Amniotic epithelial cell (primary cell): Measurements from ENCODE around the gene RBM38.
"Not testable (repeated sequence)": the region's sequence is repeated elsewhere in the genome, so short reads cannot be mapped to it uniquely, and the experiment has no call there.

Source experiments
- DNase-seq: peaks from one replicate; pipeline ENCODE4 v3.0.0-alpha.2; 2010; ENCODE audit warnings: low read depth

RBM38 gene

DNA sequence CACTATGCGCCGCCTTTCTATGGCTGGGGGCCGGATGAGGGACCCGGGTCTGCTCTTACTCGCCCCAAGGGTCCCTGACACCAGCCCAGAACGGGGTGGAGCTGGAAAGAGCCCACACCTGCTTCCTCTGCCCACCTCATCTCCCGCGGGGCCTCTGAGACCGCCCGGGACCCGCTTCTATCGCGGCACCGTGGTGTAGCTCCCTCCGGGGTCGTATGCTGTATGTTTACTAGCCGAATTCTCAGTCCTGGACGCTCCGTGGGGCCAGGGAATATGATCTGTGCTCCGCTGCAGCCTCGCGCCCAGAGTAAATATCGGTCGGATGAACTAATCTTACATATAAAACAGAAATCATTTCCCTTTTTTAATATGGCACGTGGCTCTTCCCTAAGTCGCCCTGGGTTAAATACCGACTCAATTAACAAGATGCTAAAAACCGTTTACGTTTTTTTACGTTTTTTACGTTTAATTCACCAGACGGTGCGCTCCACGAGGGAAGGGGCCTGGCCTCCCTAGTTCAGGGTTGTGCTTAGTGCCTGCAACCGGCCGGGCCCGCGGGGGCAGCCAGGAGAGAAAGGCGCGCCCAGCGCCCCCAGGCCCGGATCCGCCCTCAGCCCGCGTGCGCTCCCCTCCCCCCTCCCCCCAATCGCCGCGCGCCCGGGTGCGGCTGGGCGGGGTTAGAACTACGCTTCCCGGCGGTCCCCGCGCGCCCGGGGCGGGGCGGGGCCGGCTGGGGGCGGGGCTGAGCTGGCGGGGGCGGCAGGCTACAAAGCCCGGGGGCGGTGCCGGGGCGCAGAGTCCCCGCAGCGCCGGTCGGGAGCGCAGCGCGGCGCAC is at the start of gene RBM38:
TSS of gene RBM38 (plus strand) at position 793 of the 835 bp plus-strand sequence. CDS start 186 bp downstream, outside the sequence.
- peak; percentile 34 for DNase-seq

DNA sequence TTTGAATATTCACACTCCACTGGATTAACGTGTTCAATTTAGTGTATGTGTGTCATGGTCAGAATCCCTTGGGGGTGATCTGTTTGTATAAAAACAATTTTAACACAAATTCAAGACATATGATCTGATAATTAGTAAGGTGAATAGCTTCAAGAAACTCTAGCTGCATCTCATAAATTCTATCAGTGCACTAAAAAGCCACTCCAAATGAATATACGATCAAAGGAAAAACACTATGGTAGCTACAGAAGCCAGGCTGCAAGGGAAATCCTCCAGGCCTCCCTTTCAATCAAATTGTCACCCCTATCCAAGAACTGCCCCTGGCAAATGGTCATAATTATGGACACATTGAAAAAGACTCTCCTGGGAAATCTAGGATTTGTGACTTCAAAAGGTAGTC is 49.5 kb upstream of the RBM38 start:
- DNase-seq = no peak

DNA sequence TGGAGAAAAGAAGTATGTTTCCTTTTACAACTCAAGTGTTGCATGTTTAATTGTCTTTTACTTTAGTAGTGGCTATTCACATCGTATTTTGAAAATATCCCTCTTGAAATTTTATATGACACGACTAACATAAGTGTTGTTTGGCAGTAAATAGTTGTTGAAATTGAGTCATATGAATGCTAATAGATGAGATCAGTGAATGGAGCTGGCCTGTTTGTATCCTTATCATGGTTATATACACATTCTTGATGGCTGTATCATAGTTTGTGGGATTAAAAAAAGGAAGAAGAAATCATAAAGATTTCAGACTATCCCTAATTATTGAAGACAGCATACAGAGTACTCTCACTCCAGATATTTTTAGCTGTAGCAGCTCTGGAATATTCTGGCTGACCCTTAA is 48.4 kb upstream of the RBM38 start:
- peak; percentile 47 for DNase-seq

DNA sequence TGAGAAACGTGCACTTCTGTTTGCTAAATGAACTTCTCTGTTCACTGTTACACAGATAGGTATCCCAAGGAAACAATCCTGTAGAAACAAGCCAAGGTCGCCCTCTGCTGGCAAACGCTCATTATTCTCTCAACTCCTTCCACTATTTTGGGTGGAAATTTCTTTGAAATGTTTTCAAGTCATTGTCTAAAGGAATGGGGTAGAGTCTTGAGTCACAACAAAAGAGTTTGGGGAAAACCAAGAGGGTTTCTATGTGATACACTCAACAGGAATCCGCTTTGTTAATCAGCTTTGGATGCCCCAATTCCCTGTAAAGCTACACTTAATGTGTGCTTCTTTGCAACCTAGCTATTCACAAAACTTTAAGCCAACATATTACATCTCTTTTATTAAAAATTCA is 44.7 kb upstream of the RBM38 start:
- peak; percentile 51 for DNase-seq

DNA sequence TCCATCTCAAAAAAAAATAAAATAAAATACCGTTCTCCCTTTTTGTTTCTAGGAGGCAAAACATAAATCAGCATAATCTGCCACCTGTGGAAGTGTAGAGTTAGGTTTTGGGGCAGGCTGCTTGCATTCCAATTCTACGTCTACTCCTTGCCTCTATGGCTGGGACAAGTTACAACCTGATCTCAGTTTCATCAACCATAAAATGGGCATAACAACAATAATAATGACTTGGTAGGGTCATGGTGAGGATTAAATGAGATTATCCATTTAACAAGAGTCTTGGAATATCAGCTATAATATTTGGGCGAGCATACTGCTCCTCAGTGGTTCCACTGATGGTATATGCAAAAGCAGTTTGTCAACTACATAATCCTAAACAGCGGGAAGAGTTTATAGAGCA is 43.8 kb upstream of the RBM38 start:
- no peak for DNase-seq

DNA sequence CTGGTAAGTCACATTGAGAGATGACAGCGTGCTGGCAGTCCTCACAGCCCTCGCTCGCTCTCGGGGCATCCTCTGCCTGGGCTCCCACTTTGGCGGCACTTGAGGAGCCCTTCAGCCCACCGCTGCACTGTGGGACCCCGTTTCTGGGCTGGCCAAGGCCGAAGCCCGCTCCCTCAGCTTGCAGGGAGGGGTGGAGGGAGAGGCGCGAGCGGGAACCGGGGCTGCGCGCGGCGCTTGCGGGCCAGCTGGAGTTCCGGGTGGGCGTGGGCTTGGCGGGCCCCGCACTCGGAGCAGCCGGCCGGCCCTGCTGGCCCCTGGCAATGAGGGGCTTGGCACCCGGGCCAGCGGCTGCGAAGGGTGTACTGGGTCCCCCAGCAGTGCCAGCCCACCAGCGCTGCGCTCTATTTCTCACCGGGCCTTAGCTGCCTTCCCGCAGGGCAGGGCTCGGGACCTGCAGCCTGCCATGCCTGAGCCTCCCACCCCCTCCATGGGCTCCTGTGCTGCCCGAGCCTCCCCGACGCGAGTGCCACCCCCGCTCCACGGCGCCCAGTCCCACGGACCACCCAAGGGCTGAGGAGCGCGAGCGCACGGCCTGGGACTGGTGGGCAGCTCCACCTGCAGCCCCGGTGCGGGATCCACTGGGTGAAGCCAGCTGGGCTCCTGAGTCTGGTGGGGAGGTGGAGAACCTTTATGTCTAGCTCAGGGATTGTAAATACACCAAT is 42.8 kb upstream of the RBM38 start:
- DNase-seq = not testable (repeated sequence)

DNA sequence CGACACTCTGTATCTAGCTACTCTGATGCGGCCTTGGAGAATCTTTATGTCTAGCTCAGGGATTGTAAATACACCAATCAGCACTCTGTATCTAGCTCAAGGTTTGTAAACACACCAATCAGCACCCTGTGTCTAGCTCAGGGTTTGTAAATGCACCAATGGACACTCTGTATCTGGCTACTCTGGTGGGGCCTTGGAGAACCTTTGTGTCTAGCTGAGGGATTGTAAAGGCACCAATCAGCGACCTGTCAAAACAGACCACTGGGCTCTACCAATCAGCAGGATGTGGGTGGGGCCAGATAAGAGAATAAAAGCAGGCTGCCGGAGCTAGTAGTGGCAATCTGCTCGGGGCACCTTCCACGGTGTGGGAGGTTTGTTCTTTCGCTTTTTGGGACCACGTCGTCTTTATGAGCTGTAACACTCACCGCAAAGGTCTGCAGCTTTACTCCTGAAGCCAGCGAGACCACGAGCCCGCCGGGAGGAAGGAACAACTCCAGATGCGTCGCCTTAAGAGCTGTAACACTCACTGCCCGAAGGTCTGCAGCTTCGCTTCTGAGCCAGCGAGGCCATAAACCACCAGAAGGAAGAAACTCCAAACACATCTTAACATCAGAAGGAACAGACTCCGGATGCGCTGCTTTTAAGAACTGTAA is 42.1 kb upstream of the RBM38 start:
- not testable (repeated sequence) for DNase-seq

DNA sequence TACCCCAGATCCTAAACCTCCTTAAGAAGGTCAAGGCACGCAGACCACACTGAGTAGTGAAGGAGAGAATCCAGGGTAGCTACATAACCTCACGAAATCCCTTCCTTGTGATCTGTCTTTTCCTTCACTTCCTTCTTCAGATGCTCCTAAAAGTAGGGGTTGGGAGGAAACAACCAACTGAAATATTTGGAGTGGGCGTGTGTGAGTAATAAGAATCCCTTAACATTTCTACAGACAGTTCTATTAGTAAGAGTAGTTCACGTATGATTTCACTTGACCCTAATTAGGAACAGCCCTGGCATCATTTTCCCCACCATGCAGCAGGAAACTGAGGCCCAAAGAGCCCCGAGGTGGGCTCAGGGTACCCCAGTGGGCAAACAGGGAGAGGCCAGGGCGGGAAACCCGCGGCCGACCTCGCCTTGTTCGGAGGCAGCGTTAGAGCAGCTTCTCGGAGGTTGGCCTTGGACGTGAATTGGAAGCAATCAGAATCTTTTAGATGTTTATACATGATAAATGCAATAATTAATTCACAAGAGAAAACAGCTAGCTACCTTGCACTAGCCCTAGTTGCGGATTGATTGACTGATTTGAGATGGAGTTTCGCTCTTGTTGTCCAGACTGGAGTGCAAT is 41.0 kb upstream of the RBM38 start:
- no peak for DNase-seq

DNA sequence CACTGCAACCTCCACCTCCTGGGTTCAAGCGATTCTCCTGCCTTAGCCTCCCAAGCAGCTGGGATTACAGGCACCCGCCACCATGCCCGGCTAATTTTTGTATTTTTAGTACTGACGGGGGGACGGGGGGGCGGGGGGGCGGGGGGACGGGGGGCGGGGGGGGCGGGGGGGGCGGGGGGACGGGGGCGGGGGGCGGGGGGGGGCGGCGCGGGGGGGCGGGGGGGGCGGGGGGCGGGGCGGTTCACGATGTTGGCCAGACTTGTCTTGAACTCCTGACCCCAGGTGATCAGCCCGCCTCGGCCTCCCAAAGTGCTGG is 40.5 kb upstream of the RBM38 start:
- not testable (repeated sequence) for DNase-seq

DNA sequence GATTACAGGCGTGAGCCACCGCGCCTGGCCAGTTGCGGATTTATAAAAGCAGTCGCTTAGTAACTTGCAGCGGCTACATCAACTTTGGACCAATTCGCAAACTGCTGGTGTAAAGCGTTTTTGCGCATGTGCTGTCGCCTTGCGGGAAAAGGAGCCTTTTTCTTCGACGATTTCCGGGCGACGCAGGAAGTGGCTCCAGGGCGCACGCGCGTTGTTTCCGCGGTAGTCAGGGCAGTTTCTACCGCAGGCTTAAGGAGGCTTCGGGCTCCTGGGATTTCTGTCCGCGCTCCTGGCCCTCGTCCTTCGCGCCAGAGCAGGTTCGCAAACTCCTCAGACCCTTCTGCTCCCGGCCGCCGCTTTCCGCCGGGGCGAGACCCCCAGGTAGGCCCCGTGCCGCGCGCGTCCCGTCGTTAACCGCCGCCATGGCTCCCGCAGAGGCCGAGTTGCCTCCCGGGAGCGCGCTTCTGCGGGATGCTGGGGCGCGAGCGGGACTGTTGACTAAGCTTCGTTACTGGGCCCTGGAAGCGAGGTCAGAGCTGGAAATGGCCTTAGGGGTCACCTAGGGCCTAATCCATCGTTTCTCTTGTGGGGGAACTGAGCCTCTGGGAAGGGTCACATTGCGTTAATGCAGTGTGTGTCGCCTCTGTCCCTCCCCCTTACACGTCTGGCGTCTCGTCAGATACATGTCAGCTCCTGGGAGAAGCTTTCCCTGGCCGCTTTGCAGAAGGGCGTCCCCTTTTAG is 40.0 kb upstream of the RBM38 start, which contains the start of gene RAE1:
TSS of gene RAE1 (plus strand) at position 214 of the 742 bp plus-strand sequence. CDS start 2,784 bp downstream, outside the sequence.
- peak; percentile 91 for DNase-seq

DNA sequence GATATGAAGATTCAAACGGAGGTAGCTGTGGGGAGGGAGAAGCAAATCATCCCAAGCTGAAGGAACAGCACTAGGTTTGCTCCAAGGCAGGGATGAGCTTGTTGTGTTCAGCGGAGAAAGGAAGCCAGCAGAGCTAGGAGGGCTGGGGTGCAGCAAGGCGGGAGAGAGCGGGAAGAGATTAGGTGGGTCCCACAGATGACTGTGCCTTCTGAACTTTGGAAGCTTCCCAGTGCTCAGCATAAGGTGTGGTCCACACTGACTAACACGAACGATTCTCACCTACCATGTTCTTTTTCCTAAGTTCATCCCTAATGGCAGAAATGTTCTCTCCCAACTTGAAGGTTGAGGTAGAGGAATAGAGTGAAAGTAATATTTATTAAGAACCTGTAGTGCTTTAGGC is 38.9 kb upstream of the RBM38 start:
- no peak for DNase-seq

DNA sequence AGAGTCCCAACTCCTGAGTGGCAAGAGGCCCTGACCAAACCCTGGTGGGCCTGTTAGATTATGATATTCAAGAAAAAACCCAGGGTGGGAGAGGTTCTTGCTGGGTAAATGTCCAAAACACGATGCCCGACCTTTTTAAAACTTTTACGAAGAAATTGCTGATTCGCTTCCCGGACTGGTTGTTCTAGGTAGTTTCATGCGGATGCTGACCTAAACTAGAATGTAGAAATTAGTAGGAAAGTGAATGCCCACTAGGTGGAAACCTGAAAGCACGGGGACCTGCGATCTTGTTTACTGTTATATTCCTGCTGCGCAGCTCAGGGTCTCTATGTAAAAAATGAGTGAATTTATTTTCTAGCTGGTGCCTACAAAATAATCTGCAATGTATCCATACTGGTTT is 37.8 kb upstream of the RBM38 start:
- DNase-seq = no peak

DNA sequence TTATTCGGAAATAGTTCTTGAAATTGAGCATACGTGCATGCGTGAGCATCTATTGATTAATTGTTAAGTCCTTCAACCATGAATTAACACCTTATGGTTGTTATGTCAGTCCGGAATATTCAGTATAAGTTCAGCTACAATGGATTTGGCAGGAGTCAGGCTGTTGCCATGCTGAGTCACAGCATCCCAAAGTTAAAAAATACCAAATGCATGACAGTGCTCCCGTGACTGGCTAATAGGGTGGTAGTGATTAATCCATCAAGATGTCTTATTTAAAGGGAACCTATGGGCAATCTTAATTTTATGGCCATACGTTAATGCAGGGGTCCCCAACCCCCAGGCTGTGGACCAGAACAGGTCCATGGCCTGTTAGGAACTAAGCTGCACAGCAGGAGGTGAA is 29.7 kb upstream of the RBM38 start:
- DNase-seq = peak; percentile 70

DNA sequence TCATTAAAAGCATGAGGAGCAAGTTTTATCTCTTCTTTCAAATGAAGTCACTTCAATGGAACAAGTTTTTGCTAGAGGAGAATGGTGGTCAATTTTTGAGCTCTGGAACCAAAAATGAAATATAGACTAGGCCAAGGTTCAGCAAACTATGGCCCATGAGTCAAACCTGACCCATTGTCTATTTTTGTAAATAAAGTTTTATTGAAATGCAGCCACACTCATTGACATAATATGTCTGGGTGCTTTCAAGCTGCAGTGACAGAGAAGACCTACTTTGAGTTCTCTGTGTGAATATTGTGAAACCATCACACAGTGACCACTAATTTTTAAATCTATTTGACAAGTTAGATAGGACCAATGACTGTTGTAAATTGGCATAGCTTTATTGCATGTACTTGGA is 26.7 kb upstream of the RBM38 start:
- no peak for DNase-seq

DNA sequence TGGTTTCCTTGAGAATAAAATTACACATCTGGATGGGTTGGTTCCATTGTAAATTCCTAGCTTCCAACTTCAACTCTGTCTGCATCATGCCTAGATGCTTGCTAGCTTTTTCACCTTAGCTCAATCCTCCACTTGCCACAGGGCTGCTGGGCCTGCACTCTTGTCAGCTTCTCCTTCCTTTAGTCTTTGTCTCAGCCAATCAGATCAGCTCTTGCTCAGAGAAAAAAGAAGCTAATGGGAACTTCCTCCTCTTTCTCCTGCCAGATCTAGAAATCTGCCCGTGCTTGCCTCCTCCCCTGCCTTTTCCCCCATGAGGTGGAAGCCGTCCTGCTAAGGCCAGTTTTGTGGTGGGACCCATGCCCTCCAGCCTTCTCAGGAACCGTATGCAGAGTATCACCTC is 21.6 kb upstream of the RBM38 start:
- DNase-seq = no peak

DNA sequence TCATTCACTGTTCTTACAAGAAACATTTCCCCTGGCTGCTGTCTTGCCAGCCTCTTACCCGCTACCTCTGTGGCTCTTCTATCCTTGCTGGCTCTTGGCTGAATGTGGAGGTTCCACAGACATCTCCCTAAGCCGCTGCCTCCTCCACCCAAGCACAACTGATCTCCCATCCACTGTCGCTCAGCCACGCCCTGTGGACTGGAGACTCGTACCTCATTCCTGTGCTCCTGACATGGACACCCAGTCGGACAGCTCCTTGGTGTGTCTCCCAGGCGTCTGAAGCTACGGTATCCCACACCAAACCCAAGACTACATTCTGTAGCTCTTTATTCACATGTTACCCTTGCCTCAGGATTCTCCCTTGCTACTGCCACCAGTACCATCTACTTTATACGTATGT is 20.9 kb upstream of the RBM38 start:
- no peak for DNase-seq

DNA sequence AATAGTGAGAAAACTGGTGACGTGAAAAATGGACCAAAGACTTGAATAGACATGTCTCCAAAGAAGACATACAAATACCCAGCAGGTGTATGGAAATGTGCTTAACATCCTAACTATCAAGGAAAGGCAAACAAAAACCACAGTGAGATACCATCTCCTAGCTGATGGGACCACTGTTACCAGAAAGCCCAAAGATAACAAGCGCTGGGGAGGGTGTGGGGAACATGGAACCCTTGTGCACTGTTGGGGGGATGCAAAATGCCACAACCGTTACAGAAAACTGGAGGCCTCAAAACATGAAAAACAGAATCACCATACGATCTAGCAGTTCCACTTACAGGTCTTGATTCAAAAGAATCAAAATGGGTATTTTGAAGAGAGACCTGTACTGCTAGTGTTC is 19.8 kb upstream of the RBM38 start:
- DNase-seq = no peak

DNA sequence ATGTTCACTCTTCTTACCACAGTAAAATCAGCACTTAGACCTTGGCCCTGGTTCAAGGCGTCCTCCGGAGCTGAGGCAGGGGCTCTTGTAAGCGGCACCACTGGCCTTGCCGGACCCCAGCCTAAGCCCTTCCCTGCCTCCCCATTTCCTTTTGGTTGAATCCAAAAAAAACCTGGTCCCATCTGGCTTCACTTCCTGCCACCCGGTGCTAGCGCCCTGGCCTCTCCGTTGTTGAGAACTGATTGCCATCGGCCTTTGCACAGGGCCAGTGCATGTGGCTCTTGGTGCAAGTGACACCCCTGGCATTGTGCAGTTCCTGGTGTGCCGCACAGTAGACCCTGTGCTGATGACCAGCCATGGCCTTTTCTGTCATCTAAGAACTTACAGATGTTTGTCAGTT is 19.0 kb upstream of the RBM38 start:
- no peak for DNase-seq

DNA sequence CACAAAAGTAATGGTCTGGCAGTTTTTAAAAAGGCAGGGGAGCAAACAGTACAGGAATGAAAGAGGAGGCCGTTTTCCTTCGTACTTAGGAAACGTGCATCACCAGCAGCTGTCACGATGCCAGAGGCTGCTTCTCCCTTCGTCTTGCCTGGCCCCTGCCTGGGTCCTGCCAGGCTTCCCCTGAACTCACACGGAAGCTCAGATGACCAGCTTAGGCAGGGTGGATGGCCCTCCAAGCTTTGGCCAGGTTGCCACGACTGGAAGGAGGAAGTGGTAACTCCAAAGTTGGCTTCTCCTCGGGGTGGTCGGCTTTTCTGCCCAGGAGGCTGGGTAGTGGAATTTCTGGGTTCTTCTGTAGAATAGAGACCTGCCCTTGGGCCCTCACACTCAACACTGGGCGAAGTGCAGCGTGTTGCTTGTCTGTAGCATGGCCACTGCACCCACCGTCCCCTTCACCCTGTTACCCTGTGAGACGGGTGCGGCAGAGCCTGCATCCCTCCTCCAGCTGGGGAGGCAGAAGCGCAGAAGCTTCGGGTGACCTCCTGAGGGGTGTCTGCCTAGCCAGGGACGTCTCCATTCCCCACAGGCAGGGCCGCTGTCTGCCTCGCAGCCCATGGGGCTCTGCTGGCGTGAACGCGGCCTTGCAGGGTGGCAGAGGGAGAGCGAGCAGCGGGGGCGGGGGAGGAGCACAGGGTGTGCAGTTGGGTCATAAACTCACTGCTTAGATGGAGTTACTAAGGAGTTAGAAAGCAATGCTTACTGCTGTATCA is 18.4 kb upstream of the RBM38 start:
- DNase-seq = no peak

DNA sequence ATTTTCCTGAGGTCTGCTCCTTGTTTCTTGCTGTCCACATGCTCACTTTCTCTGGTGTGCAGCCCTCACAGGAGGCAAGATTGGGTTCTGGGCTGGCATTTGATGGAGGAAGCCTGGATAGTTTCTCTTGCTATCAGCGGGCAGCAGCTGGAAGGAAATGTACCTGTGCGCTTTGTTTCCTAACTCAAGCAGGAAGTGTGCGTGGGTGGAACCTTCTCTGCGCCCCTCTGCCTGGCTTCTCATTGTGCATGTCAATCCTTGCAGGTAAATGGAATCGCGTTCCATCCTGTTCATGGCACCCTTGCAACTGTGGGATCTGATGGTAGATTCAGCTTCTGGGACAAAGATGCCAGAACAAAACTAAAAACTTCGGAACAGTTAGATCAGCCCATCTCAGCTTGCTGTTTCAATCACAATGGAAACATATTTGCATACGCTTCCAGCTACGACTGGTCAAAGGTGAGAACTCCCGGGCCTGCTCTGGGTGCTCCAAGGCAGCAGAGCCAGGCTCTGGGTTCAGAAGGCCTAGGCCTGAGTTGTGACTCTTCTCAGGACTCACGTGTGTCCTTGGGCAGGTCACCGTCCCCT is 16.8 kb upstream of the RBM38 start:
- no peak for DNase-seq
